ENCODE measurements around the gene MRPS6. TPM values are rescaled to one million over a fixed set of nuclear protein-coding genes. Genes with fewer than 3 reads are reported as not detected.

The MRPS6 gene
- polyA plus RNA-seq, 1 donor (not counting 4 experiments of a cell fraction or from before 2014, with no cell fraction given), result 41.5 TPM

GRCh38 chr21:34133802-34134201 lies 60.4 kb downstream of the MRPS6 start:
- TF ChIP-seq CTCF (optimal IDR thresholded peaks at IDR 0.05 in 1 of 3, IDR thresholded peaks at IDR 0.05 in 1 of 3, conservative IDR thresholded peaks at IDR 0.05 in 1 of 3; ENCODE audit: extremely low read depth in 1 of 3, insufficient read depth in 2 of 3, low read length in 3 of 3) (peak in 2 of 3 experiments; percentile 27 to 28), EZH2 (IDR thresholded peaks at IDR 0.05; ENCODE audit: low read length) (no peak)
- Histone ChIP-seq H3K27me3 (ENCODE audit: control insufficient read depth, extremely low read depth, insufficient read depth, low read length) (no peaks in the 10 kb centered on the region), H3K9ac (ENCODE audit: control insufficient read depth, extremely low read depth, insufficient read depth, low read length) (no peak overlapping the region), H3K9me3 (ENCODE audit: control insufficient read depth, low read depth, low read length) (peaks cover 4% of the 10 kb centered on the region), H4K20me1 (ENCODE audit: control insufficient read depth, extremely low read depth, insufficient read depth, low read length) (no peaks in the 10 kb centered on the region), H3K4me3 (ENCODE audit: control insufficient read depth in 2 of 3, extremely low read depth in 1 of 3, insufficient read depth in 2 of 3, low read depth in 1 of 3, low read length in 3 of 3) (no peak overlapping the region), H3K36me3 (ENCODE audit: control insufficient read depth in 2 of 2, extremely low read depth in 1 of 2, insufficient read depth in 2 of 2, low read length in 2 of 2) (peaks cover 2 to 5% of the 10 kb centered on the region in 2 experiments), H3K27ac (ENCODE audit: control insufficient read depth, insufficient read depth, low read length) (no peak overlapping the region), H3K4me2 (ENCODE audit: control insufficient read depth, extremely low read depth, insufficient read depth, low read depth, low read length) (no peak overlapping the region), H2AFZ (ENCODE audit: control insufficient read depth, low read length) (no peak overlapping the region), H3K79me2 (ENCODE audit: control insufficient read depth, insufficient read depth, low read length) (peaks cover 27% of the 10 kb centered on the region), H3K4me1 (ENCODE audit: control insufficient read depth, extremely low read depth, insufficient read depth, low read length) (peaks cover 9% of the 10 kb centered on the region), H3K9me1 (ENCODE audit: control insufficient read depth, extremely low read depth, insufficient read depth, low read length) (no peaks in the 10 kb centered on the region)
- dilution Hi-C loops (cut with MboI; ENCODE audit: extremely low pct_ligation_motif_present, low sequenced_read_pairs), result no loop called here
- no peak for DNase-seq (ENCODE audit: low read depth, low spot score)
- no peak for FAIRE-seq

- no peak for FAIRE-seq
- H3K9me1 ChIP-seq (ENCODE audit: control insufficient read depth, extremely low read depth, insufficient read depth, low read length), result no peaks in the 10 kb centered on the region
- H3K4me2 ChIP-seq (ENCODE audit: control insufficient read depth, extremely low read depth, insufficient read depth, low read depth, low read length), result no peak overlapping the region
- H3K4me3 ChIP-seq (ENCODE audit: control insufficient read depth in 2 of 3, extremely low read depth in 1 of 3, insufficient read depth in 2 of 3, low read depth in 1 of 3, low read length in 3 of 3), result no peak overlapping the region
- DNase-seq (ENCODE audit: low read depth, low spot score), result no peak
- no peaks in the 10 kb centered on the region for H3K4me1 ChIP-seq (ENCODE audit: control insufficient read depth, extremely low read depth, insufficient read depth, low read length)
- H4K20me1 ChIP-seq (ENCODE audit: control insufficient read depth, extremely low read depth, insufficient read depth, low read length), result no peaks in the 10 kb centered on the region
- peaks cover 31% of the 10 kb centered on the region for H3K79me2 ChIP-seq (ENCODE audit: control insufficient read depth, insufficient read depth, low read length)
- TF ChIP-seq EZH2 (IDR thresholded peaks at IDR 0.05; ENCODE audit: low read length), result no peak
- TF ChIP-seq CTCF (optimal IDR thresholded peaks at IDR 0.05 in 1 of 3, IDR thresholded peaks at IDR 0.05 in 1 of 3, conservative IDR thresholded peaks at IDR 0.05 in 1 of 3; ENCODE audit: extremely low read depth in 1 of 3, insufficient read depth in 2 of 3, low read length in 3 of 3), result no peak
- no peak overlapping the region for H3K27ac ChIP-seq (ENCODE audit: control insufficient read depth, insufficient read depth, low read length)
- dilution Hi-C loops (cut with MboI; ENCODE audit: extremely low pct_ligation_motif_present, low sequenced_read_pairs), result no loop called here
- no peak overlapping the region for H3K9ac ChIP-seq (ENCODE audit: control insufficient read depth, extremely low read depth, insufficient read depth, low read length)
- peaks cover 2 to 5% of the 10 kb centered on the region in 2 experiments for H3K36me3 ChIP-seq (ENCODE audit: control insufficient read depth in 2 of 2, extremely low read depth in 1 of 2, insufficient read depth in 2 of 2, low read length in 2 of 2)
- H2AFZ ChIP-seq (ENCODE audit: control insufficient read depth, low read length), result no peak overlapping the region
- no peaks in the 10 kb centered on the region for H3K27me3 ChIP-seq (ENCODE audit: control insufficient read depth, extremely low read depth, insufficient read depth, low read length)
- peaks cover 4% of the 10 kb centered on the region for H3K9me3 ChIP-seq (ENCODE audit: control insufficient read depth, low read depth, low read length)
These were observed 62.0 kb downstream of the MRPS6 start for GRCh38 chr21:34135330-34135729.

All from keratinocyte (primary cell).